Measurements from ENCODE around the gene ROPN1B. TPM values are rescaled to one million over a fixed set of nuclear protein-coding genes. Genes with fewer than 3 reads are reported as not detected.

Gene ROPN1B
- total RNA-seq, 1 donor from 2014 or later = not detected

GRCh38 chr3:126008219-126008618 lies 39.2 kb downstream of the ROPN1B start:
- peak overlapping the region; percentile 16 for H3K4me3 Mint-ChIP-seq (ENCODE audit: unreplicated experiment)
- H3K27ac Mint-ChIP-seq (ENCODE audit: unreplicated experiment) = no peak overlapping the region
- peaks cover 22% of the 10 kb centered on the region for H3K36me3 Mint-ChIP-seq (ENCODE audit: low read depth, unreplicated experiment)
- H3K4me1 Mint-ChIP-seq (ENCODE audit: unreplicated experiment) = peaks cover 8% of the 10 kb centered on the region
- DNase-seq (ENCODE audit: low spot score) = no peak
- TF ChIP-seq CTCF (IDR thresholded peaks at IDR 0.05; ENCODE audit: unreplicated experiment) = no peak
- no peaks in the 10 kb centered on the region for H3K9me3 Mint-ChIP-seq (ENCODE audit: unreplicated experiment)
- peaks cover 4% of the 10 kb centered on the region for H3K27me3 Mint-ChIP-seq (ENCODE audit: unreplicated experiment)

- Mint-ChIP-seq H3K4me1 (ENCODE audit: unreplicated experiment) (peaks cover 8% of the 10 kb centered on the region), H3K36me3 (ENCODE audit: low read depth, unreplicated experiment) (peaks cover 30% of the 10 kb centered on the region), H3K4me3 (ENCODE audit: unreplicated experiment) (no peak overlapping the region), H3K27me3 (ENCODE audit: unreplicated experiment) (peaks cover 4% of the 10 kb centered on the region), H3K27ac (ENCODE audit: unreplicated experiment) (no peak overlapping the region), H3K9me3 (ENCODE audit: unreplicated experiment) (no peaks in the 10 kb centered on the region)
- TF ChIP-seq CTCF (IDR thresholded peaks at IDR 0.05; ENCODE audit: unreplicated experiment) = no peak
- no peak for DNase-seq (ENCODE audit: low spot score)
These were observed 40.2 kb downstream of the ROPN1B start for GRCh38 chr3:126009181-126009580.

GRCh38 chr3:126013751-126014156 lies 44.8 kb downstream of the ROPN1B start:
- no peak for TF ChIP-seq CTCF (IDR thresholded peaks at IDR 0.05; ENCODE audit: unreplicated experiment)
- no peaks in the 10 kb centered on the region for H3K9me3 Mint-ChIP-seq (ENCODE audit: unreplicated experiment)
- peaks cover 8% of the 10 kb centered on the region for H3K4me1 Mint-ChIP-seq (ENCODE audit: unreplicated experiment)
- H3K36me3 Mint-ChIP-seq (ENCODE audit: low read depth, unreplicated experiment) = peaks cover 35% of the 10 kb centered on the region
- peak overlapping the region; percentile 56 for H3K4me3 Mint-ChIP-seq (ENCODE audit: unreplicated experiment)
- peaks cover 8% of the 10 kb centered on the region for H3K27me3 Mint-ChIP-seq (ENCODE audit: unreplicated experiment)
- no peak overlapping the region for H3K27ac Mint-ChIP-seq (ENCODE audit: unreplicated experiment)
- DNase-seq (ENCODE audit: low spot score) = no peak

- Mint-ChIP-seq H3K36me3 (ENCODE audit: low read depth, unreplicated experiment) (peaks cover 35% of the 10 kb centered on the region), H3K9me3 (ENCODE audit: unreplicated experiment) (no peaks in the 10 kb centered on the region), H3K27ac (ENCODE audit: unreplicated experiment) (no peak overlapping the region), H3K27me3 (ENCODE audit: unreplicated experiment) (peaks cover 8% of the 10 kb centered on the region), H3K4me1 (ENCODE audit: unreplicated experiment) (peaks cover 8% of the 10 kb centered on the region), H3K4me3 (ENCODE audit: unreplicated experiment) (no peak overlapping the region)
- TF ChIP-seq CTCF (IDR thresholded peaks at IDR 0.05; ENCODE audit: unreplicated experiment) = no peak
- no peak for DNase-seq (ENCODE audit: low spot score)
These were observed 45.3 kb downstream of the ROPN1B start for GRCh38 chr3:126014252-126014651.

- peaks cover 8% of the 10 kb centered on the region for H3K4me1 Mint-ChIP-seq (ENCODE audit: unreplicated experiment)
- peaks cover 35% of the 10 kb centered on the region for H3K36me3 Mint-ChIP-seq (ENCODE audit: low read depth, unreplicated experiment)
- no peak for TF ChIP-seq CTCF (IDR thresholded peaks at IDR 0.05; ENCODE audit: unreplicated experiment)
- H3K4me3 Mint-ChIP-seq (ENCODE audit: unreplicated experiment) = no peak overlapping the region
- no peak overlapping the region for H3K27ac Mint-ChIP-seq (ENCODE audit: unreplicated experiment)
- H3K27me3 Mint-ChIP-seq (ENCODE audit: unreplicated experiment) = peaks cover 8% of the 10 kb centered on the region
- no peaks in the 10 kb centered on the region for H3K9me3 Mint-ChIP-seq (ENCODE audit: unreplicated experiment)
- DNase-seq (ENCODE audit: low spot score) = no peak
These were observed 46.1 kb downstream of the ROPN1B start for GRCh38 chr3:126015075-126015474.

Measured in endothelial cell (in vitro differentiated cells).